ENCODE measurements around the gene HS3ST3A1. TPM values are rescaled to one million over a fixed set of nuclear protein-coding genes. Genes with fewer than 3 reads are reported as not detected.

HS3ST3A1 gene
- polyA plus RNA-seq, 3 donors = 0.20 TPM; not detected in 2

GRCh38 chr17:13631529-13631928 lies 29.8 kb upstream of the HS3ST3A1 start:
- no peak overlapping the region for H3K27ac Mint-ChIP-seq
- no peak overlapping the region for H3K4me3 ChIP-seq (replicated peaks in 1 of 3; ENCODE audit: low read depth in 2 of 3, low read length in 3 of 3)
- H3K36me3 Mint-ChIP-seq = no peaks in the 10 kb centered on the region
- no peak overlapping the region for H3K4me2 ChIP-seq (replicated peaks; ENCODE audit: extremely low read depth, low read length, poor library complexity, severe bottlenecking)
- H3K36me3 ChIP-seq (replicated peaks in 1 of 2; ENCODE audit: control insufficient read depth in 1 of 2, insufficient read depth in 2 of 2, low read length in 2 of 2) = no peaks in the 10 kb centered on the region
- no peaks in the 10 kb centered on the region for H3K27me3 ChIP-seq (ENCODE audit: control insufficient read depth in 2 of 2, insufficient read depth in 2 of 2, low read length in 2 of 2)
- intact Hi-C loops (cut with micrococcal nuclease) = no loop called here
- no peaks in the 10 kb centered on the region for H3K9me3 ChIP-seq (replicated peaks in 1 of 2; ENCODE audit: control insufficient read depth in 1 of 2, insufficient read depth in 1 of 2, low read length in 2 of 2)
- 100% methylated on average over 2 of the region's 2 CpGs for WGBS (ENCODE audit: insufficient coverage)
- H2AFZ ChIP-seq (ENCODE audit: insufficient read depth, low read depth, low read length, poor library complexity, severe bottlenecking) = no peak overlapping the region
- H3K9ac ChIP-seq (ENCODE audit: insufficient read depth, low read length, poor library complexity, severe bottlenecking) = no peak overlapping the region
- no peaks in the 10 kb centered on the region for H3K4me1 ChIP-seq (ENCODE audit: control insufficient read depth in 1 of 2, insufficient read depth in 2 of 2, low read length in 2 of 2)
- H3K27ac ChIP-seq (ENCODE audit: low read depth in 1 of 2, low read length in 2 of 2) = no peak overlapping the region
- no peaks in the 10 kb centered on the region for H3K4me1 Mint-ChIP-seq
- no peaks in the 10 kb centered on the region for H3K79me2 ChIP-seq (ENCODE audit: insufficient read depth, low read length)
- H4K20me1 ChIP-seq (ENCODE audit: insufficient read depth, low read length) = no peaks in the 10 kb centered on the region
- no peak for TF ChIP-seq CTCF (IDR thresholded peaks at IDR 0.05)
- no peak for DNase-seq
- H3K9me3 Mint-ChIP-seq = peaks cover 0 to 6% (median 0%) of the 10 kb centered on the region in 7 donors
- H3K27me3 Mint-ChIP-seq (ENCODE audit: low read depth in 3 of 3) = peaks cover 2 to 5% (median 5%) of the 10 kb centered on the region in 3 donors
- H3K4me3 Mint-ChIP-seq = no peak overlapping the region

GRCh38 chr17:13626703-13627102 lies 25.0 kb upstream of the HS3ST3A1 start:
- Mint-ChIP-seq H3K4me3 (no peak overlapping the region), H3K27ac (peak overlapping the region in 1 of 7 donors; percentile 69), H3K27me3 (ENCODE audit: low read depth in 3 of 3) (peaks cover 4 to 6% (median 6%) of the 10 kb centered on the region in 3 donors), H3K36me3 (no peaks in the 10 kb centered on the region), H3K4me1 (no peaks in the 10 kb centered on the region), H3K9me3 (peaks cover 0 to 6% (median 2%) of the 10 kb centered on the region in 7 donors)
- Histone ChIP-seq H2AFZ (ENCODE audit: insufficient read depth, low read depth, low read length, poor library complexity, severe bottlenecking) (no peak overlapping the region), H3K9me3 (replicated peaks in 1 of 2; ENCODE audit: control insufficient read depth in 1 of 2, insufficient read depth in 1 of 2, low read length in 2 of 2) (peaks cover 0 to 8% of the 10 kb centered on the region in 2 donors), H3K79me2 (ENCODE audit: insufficient read depth, low read length) (no peaks in the 10 kb centered on the region), H3K4me3 (replicated peaks in 1 of 3; ENCODE audit: low read depth in 2 of 3, low read length in 3 of 3) (no peak overlapping the region), H3K36me3 (replicated peaks in 1 of 2; ENCODE audit: control insufficient read depth in 1 of 2, insufficient read depth in 2 of 2, low read length in 2 of 2) (no peaks in the 10 kb centered on the region), H3K27ac (ENCODE audit: low read depth in 1 of 2, low read length in 2 of 2) (no peak overlapping the region), H3K4me2 (replicated peaks; ENCODE audit: extremely low read depth, low read length, poor library complexity, severe bottlenecking) (no peak overlapping the region), H3K9ac (ENCODE audit: insufficient read depth, low read length, poor library complexity, severe bottlenecking) (no peak overlapping the region), H4K20me1 (ENCODE audit: insufficient read depth, low read length) (no peaks in the 10 kb centered on the region), H3K4me1 (ENCODE audit: control insufficient read depth in 1 of 2, insufficient read depth in 2 of 2, low read length in 2 of 2) (no peaks in the 10 kb centered on the region), H3K27me3 (ENCODE audit: control insufficient read depth in 2 of 2, insufficient read depth in 2 of 2, low read length in 2 of 2) (no peaks in the 10 kb centered on the region)
- intact Hi-C loops (cut with micrococcal nuclease) = no loop called here
- WGBS (ENCODE audit: insufficient coverage) = no CpG with 5 or more reads among the region's 1 CpG
- no peak for TF ChIP-seq CTCF (IDR thresholded peaks at IDR 0.05)
- no peak for DNase-seq

Data from CD14-positive monocyte (primary cell).